ENCODE measurements around the gene PCARE.
"Not testable (repeated sequence)": the region's sequence is repeated elsewhere in the genome, so short reads cannot be mapped to it uniquely, and the experiment has no call there.

Gene PCARE

DNA sequence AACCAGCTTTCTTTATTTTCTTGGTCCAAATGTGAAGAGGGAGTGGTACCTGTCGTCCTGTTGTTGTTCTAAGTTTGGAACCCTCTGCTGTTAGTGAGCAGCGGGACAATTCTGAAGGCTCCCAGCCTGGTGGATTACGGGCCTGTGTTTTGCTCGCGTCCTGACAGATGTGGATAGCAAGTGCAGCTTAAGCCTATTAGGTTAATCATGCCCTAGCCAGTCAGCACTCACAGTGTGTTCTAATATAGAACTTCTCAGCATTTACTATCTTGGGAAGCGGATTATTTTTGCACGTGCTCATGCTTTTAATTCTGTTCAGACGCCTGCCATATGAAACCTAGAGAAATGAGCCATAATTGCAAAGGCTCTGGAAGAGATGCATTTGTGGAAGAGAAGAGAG lies at the start of gene PCARE:
Gene PCARE (minus strand): TSS at position 113 of the 400 bp plus-strand sequence. CDS start 262 bp downstream, outside the sequence.
- no peak for DNase-seq

DNA sequence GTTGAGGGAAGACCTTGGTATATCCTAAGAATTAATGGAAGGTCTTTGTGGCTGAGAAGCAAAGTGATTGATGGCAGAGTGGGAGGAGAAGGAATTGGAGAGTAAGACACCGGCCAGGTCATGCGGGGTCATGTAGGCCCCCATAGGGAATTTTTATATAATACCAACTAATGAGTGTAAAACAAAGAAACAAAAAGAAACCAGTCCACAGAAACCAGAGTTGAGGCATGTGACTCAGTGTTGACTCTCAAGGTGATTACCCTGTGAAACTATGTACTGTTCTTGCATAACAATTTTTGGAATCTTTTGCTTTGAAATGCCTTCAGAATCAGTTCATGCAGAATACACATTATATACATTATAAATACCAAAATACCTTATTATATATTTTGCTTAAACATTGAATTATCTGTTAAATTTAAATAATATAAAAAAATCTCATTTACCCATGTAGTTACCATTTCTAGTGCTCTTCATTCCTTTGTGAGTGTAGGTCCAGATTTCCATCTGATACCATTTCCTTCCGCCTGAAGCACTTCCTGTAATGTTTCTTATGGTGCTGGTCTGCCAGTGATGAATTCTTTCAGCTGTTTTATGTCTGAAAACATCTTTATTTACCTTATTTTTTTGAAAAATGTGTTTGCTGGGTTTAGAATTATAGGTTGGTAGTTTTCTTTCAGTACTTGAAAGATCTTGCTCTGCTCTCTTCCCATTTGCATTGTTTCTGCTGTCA lies 49.5 kb upstream of the PCARE start:
- no peak for DNase-seq

DNA sequence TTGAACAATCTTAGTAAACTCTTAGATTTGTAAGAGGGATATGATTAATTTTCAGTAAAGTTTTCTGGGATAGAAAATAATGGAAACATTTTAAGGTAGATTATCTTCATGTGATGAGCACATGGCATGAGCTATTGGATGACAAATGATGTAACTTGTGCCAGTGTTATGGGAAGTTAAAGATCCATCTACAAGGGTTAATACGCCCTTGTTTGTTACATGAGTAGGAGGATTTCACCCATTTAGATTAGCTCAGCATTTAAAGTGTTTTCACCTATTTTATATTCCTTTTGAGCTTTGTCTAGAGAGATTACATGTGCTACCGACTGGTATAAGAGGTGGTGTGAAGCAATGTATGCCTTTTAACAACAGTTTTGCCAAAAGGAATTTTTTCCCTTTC lies 46.5 kb upstream of the PCARE start:
- no peak for DNase-seq

DNA sequence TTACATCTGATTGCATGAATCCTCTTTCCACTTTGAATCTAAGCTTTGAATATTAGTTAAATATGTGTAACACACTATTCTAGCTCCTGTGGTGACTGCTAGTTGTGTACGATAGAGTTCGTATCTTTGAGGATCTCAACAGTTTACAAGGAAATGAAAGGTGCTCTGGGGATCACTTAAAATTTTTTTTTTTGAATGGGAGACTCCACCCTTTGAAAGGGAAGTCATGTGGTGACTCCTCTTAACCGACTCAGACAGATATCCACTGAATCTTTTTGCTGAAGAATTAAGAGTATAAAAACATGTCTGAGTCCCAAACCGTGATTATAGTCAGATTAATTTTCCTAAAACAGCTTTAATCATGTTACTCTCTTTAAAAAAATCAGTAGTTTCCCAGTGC lies 44.9 kb upstream of the PCARE start:
- DNase-seq, result no peak

DNA sequence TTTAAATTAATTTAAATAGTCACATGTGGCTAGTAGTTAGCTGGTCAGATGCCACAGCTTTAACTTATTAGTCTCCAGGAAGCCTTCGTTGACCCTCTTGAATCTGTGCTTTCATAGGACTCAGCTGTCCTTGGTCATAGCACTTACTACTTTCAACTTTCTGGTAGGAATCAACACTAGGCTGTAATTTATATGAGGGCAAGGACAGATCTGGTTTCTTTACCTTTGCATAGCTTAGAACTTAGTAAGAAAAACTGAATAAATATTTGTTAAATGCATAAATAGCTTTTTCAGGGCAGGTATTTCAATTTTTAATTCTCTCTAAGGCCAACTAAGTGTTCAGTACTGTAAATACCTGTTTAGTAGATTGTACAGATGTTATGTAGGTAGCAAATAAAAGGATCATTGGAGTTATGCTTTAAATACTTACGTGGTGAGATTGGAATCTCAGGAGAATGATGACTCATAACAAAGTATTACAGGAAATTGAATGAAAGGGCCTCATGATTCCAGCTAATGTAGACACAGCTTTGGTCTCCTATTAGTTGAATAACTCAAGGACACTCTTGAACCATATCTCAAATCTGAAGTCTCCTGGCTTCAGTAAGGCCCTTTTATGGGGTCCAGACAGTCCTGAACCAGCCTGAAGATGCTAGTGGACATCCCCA lies 43.4 kb upstream of the PCARE start:
- no peak for DNase-seq

DNA sequence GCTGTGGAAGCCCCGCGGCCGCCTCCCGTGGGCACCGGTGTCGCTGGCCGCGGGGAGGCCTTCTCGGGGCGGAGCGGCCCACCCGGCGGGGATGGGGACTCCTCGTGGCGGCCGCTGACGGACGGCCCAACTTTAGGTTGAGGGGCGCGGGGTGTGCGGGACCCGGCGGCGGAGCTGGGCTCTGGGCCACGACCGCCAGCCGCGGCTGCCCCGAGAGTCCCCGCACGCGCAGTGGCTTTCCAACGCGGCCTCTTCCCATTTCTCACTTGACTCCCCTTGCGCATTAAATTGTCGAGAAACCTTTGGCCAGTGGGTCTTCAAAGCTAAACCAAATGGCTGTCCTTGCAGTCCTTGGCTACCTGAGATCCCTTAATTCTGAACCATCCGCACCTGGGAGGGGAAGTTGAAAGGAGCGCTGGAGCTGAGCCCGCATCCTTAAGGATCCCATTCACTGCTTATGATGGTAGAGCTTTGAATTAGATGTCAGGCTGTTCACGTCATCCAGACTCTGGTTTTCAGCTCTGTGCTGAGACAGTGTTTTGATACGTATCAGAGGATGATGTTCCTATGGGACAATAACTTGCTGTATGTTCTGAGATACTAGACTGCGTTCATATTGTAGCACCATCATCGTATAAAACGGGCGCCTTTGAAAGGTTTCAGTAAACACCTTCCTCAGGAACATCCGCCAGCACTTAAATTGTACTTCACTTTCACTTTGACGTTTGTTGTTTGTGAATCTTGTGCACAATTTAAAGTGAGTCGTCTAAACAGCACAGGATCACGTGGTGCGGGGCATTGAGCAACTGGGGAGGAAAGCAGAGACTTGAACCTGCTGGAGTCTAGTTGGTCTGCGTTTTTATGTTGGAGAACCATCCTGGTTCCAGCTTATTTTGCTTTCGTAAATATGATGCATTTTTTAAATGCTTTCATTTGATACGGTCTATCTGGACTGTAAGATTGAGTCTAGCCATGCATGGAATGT lies 41.8 kb upstream of the PCARE start:
- DNase-seq, result peak; percentile 28

DNA sequence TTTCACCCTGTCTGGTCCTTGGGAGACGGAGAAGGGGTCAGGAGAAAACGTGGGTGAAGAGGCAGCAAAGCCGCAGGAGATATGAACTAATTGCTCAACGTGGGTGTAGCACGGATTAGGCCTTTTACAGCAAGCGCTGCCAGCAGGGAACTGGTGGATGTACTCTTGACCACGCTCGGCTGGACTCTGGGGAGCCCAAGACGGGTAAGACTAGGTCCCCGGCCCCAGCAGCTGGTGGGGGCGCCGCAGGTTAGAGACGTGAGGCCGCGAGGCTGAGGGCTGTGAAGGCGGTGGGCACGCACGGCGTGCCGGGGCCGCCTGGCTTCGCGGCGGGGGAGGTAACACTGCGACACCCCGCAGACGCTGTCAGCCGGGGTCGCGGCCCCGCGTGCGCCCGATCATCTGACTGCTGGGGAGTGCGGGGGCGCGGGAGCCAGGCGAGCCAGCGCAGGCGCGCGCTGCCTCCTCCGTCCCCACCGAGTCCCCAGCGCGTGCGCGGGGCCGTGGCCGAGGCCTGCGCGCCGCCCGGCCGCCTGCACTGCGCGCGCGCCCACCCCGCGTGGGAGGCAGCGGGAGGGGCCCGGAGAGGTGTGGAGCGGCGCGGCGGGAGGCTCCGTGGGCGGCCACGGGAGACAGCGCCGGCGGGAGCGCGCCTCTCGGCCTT lies 40.8 kb upstream of the PCARE start, which contains the start of gene CLIP4:
Gene CLIP4 (plus strand): TSS at position 470 of the 664 bp plus-strand sequence. CDS start 5,974 bp downstream, outside the sequence.
- DNase-seq, result peak; percentile 77

DNA sequence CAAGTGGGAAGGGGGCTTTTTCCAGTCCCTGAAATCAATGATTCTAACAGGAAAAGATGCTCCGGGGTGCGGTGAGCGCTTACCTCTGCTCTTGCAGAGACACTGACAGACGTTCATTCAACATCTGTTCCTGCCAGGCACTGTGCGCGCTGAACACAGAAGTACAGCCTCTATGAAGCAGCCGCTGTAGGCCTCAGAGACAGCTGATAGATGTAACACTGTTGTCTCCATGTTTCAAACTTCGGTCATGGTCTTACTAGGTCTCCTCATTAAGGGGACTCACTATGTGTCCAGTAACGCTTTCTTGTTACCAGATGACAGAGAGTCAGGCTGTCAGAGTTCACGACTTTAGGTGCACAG lies 40.2 kb upstream of the PCARE start:
- DNase-seq, result no peak

DNA sequence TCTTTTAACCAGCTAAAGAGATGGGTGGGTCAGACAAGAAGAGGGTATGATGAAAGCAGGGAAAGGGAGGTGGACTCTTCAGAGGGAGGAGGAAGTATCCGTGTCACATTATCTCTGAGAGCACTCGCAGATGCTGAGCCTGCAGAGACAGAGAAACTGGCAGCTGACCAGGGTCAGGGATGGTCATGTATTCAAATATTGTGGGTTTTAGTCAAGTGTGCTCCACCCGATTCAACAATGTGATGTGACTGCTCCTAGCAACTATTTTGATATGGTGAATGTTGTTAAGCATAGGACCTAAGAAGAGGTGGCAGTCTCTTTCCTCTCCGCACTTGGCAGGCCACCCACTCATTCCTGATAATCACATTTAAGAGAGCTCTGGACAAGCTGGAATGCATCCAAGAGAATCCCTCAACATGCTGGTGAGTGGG lies 39.6 kb upstream of the PCARE start:
- no peak for DNase-seq

DNA sequence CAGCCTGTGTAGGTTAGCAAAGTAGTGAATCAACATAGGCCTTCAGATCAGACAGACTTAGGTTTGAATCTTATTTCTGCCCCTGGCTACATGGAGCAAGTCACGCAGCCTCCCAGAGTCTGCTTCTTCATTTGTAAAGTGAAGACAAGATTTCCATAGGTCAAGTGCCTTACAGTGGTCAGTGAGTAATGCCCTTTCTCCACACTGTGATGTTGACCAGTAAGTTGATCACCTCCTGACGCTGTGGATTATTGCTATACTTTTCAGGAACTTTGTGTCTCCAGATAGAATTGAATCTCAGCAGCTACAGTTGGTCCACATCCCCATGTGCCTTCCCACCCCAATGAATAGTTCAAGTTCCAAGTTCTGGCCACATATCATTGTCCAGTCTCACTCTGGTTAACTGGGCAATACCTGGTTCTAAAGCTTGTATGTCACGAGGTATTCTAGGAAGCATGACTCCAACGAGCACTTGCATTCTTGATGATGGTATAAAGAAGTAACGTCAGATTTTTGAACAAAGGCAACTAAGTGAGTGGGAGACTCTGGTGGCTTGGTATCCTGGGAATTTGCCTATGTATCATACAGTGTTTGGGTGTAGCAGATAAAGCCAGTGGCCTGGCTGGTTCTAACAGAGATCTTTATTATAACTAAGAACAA lies 38.8 kb upstream of the PCARE start:
- no peak for DNase-seq

DNA sequence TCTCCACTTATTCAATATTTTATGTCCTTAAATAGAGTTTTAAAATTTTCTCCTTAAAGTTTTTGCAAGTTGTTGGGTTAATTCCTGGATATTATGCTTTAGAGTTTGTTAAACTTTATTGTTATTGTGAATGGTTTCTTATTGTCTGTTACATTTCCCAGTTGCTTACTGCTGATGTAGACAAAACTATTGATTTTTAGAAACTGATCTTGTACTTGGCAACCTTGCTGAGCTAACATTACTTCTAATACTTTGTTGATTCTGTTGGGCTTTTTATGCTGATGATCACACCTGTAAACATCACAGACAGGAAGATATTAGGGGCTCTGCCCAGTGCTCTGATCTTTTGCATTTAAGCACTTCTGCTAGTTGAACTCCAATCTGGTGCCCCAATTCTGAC lies 38.1 kb upstream of the PCARE start:
- DNase-seq, result no peak

DNA sequence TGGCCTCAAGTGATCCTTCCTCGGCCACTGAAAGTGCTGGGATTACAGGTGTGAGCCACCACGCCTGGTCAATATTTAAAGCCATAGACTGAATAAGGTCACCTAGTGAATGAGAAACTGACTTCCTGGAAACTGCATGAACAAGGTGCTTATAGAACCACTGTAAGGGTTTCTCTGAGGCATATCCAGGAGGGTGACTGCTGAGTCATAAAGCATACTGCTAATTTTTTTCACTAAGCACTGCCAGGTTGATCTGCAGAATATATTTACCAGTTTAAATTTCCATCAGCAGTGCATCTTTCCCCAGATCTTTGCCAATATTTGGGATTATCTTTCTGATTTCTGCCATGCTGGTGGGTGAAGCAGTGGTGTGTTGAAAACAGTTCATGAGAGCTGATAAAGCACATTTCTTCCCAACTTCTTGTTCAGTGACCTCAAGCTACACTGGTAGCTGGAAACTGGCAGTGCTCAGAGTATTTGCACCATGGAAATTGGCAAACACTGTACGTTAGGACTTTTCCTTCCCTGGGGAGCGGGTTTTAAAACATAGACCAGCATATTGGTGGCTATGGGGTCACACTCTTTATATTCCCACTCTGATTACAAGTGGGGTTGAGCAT lies 36.7 kb upstream of the PCARE start:
- DNase-seq, result no peak

DNA sequence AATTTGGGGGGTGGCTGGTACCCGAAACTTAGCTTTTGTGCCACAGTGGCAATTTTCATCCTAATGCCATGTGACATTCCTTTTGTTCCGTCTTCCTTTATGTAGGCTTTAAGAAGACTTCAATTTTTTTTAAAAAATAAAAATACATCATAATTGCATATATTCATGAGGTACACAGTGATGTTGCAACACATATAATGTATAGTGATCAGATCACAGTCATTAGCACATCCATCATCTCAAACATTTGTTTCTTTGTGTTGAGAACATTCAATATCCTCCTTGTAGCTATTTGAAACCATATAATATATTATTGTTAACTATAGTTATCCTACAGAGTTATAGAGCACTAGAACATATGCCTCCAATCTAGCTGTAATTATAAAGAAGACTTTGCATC lies 34.9 kb upstream of the PCARE start:
- no peak for DNase-seq

DNA sequence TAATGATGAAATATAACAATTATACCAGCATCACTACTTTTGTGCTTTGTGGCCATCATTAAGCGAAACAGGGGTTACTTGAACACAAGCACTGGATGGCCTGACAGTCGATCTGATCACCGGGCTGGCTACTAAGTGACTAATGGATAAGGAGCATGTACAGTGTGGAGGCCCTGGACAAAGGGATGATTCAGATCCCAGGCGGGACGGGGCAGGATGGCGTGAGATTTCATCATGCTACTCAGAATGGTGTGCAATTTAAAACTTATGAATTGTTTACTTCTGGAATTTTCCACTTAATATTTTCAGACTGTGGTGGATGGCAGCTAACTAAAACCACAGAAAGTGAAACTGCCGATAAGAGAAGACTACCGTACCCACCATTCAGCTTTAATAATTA lies 33.9 kb upstream of the PCARE start:
- DNase-seq, result no peak

DNA sequence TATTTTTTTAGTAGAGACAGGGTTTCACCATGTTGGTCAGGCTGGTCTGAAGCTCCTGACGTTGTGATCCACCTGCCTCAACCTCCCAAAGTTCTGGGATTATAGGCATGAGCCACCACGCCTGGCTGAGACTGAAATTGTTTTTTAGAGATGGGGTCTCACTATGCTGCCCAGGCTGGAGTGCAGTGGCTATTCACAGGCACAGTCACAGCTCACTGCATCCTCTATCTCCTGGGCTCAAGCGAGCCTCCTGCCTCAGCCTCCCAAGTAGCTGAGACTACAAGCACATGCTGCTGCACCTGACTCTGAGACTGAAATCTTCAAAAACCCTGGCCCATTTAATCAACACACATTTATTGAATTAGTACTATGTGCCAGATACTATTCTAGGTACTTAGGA lies 33.2 kb upstream of the PCARE start:
- not testable (repeated sequence) for DNase-seq

DNA sequence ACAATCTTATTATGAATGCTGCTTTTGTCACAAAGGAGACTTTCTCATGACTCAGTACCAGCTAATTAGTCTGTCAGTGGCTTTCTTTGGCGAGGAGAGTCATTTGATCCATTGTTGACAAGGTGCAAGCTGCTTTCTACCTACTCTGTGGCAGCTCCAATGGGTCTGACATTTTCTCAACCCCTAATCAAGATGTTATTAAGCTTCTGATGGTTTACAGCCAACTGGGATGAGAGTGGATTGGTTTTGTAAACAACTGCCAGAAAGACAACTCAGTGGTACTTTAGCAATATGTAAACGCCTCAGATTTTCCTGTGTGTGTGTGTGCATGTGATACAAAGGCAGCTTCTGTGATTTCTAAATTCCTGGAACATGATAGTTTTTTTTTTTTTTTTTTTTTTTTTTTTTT lies 32.7 kb upstream of the PCARE start:
- DNase-seq, result no peak

DNA sequence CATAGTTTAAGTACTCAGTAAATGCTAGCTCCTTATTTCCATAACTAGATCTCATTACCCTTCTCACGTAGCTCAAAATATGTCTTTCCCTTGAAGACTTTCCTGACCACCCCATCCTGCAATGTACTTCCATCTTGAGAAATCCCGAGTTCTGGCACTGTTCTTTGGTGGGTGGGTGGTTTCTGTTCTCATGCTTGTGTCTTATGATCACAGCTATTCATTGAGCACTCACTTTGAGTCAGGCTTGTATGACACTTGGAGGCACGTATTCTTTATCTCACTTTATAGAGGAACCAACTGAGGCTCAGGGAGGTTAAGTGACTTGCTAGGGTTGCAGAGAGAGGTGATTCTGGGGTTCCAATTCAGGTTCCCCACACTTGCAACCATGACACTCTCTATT lies 31.9 kb upstream of the PCARE start:
- no peak for DNase-seq

DNA sequence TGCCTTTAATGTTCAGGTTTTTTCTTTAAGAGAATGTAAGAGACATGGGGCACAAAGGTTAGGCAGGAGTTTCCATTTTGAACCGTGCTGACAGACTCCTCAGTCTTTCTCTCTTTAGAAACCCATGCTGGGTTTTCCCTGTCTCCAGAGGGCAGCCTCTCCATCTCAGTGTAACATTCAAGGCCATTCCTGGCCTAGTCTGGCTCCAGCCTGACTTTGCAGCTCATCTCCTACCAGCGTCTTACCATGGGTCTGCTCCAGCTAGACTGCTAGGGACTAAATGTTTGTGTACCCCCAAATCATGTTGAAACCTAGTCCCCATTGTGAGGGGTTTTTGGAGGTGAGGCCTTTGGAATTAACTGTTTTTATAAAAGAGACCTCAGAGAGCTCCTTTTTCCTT lies 31.1 kb upstream of the PCARE start:
- DNase-seq, result no peak

DNA sequence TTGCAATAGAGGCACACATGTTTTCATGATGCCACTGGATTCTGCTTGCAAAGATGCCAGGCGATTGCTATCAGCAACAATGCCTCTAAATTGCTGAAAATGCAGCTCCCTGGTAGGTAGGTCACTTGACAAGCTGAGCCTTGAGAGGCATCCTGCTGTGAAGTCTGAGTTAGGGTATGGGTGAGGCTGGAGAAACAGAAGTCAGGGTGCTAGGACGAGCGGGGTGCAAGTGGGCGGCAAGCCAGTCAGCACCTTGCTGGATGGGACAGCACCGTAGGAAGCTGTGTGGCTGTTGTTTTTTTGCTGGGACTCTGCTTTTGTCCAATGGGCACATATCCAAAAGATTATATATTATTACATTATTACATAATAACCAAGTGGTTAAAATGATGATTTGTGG lies 30.4 kb upstream of the PCARE start:
- DNase-seq, result no peak

DNA sequence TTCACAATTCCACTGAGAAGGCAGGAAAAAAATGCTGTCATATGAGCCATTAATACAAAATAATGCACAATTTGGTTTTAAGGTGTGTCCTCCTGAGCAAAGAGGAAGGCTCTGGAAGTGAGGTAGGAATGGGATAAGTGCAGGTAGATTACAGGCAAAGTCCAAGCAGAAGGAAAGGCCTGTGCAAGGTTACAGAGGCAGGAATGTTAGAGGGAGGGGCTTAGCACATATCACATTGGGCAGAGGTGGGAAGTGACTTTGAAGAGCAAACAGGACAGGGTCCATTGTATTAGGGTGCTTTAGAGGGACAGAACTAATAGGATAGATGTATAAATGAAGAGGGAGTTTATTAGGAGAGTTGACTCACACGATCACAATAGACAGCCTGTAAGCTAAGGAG lies 26.2 kb upstream of the PCARE start:
- DNase-seq, result no peak

DNA sequence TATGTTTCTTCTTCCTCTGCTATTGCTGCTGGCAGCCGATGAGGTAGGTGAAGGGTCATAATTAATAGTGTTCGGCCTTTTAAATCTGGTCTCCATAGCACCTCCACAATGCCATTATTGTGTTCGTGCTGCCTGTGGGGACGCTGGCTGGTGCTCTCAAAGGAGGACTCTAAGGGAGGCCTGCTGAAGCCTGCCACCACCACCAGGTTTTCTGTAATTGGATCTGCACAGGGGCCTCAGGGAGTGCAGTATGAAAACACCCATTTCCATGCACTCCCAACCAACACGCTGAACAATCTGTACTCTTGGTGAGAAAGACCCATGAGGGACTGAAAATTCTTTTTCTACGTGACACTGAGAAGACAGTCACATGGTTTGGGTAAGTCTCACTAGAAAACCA lies 23.2 kb upstream of the PCARE start:
- DNase-seq, result no peak

DNA sequence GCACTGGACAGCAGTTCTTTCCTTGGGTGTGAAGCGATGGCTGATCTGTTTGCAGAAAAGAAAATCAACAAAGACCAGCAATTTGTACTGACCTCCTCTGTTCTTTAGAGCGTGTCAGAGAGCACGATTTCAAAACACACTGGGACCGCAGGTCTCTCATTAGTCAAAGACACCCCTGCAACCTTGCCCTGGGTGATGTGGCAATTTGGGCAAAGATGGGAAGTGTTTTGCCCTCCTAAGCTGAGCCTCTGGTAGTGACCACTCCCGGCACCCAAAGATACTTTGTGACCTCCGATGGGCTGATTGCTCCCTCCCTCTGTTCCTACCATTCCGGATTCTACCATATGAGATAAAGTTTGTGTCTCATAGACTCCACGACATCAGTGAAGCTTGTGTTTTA lies 22.6 kb upstream of the PCARE start:
- no peak for DNase-seq
